ENCODE results near the gene COPB2. TPM values are rescaled to one million over a fixed set of nuclear protein-coding genes. Genes with fewer than 3 reads are reported as not detected.

The COPB2 gene
- total and polyA plus RNA-seq, 10 of the 15 experiments (the other 5 are each of a cell fraction or from before 2014, with no cell fraction given) = 51.3 to 143 (median 116) TPM

- TF ChIP-seq, protein P1, sequence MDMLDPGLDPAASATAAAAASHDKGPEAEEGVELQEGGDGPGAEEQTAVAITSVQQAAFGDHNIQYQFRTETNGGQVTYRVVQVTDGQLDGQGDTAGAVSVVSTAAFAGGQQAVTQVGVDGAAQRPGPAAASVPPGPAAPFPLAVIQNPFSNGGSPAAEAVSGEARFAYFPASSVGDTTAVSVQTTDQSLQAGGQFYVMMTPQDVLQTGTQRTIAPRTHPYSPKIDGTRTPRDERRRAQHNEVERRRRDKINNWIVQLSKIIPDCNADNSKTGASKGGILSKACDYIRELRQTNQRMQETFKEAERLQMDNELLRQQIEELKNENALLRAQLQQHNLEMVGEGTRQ (IDR thresholded peaks at IDR 0.05; ENCODE audit: borderline replicate concordance, low read depth, low read length) = no peak
- TF ChIP-seq ZSCAN29 (IDR thresholded peaks at IDR 0.05) (no peak), ZNF207 (IDR thresholded peaks at IDR 0.05; ENCODE audit: borderline replicate concordance) (no peak), RUNX3 (IDR thresholded peaks at IDR 0.05; ENCODE audit: low read length) (no peak), MTA3 (IDR thresholded peaks at IDR 0.05; ENCODE audit: borderline replicate concordance, low read length) (no peak)
Measured at GRCh38 chr3:139433089-139433488, 43.6 kb upstream of the COPB2 start (continued).

- ChIA-PET RAD21 (ENCODE audit: unreplicated experiment) (no interaction called here), SMC1A (ENCODE audit: uncharacterized antibody, unreplicated experiment) (no interaction called here), POLR2A (no interaction called here), CTCF (no interaction called here)
- no peaks in the 10 kb centered on the region for H4K20me1 ChIP-seq (ENCODE audit: control insufficient read depth, insufficient read depth)
- H3K9me3 ChIP-seq (replicated peaks; ENCODE audit: control insufficient read depth, insufficient read depth, low read length) = no peaks in the 10 kb centered on the region
- no peak overlapping the region for H3K4me2 ChIP-seq (ENCODE audit: control insufficient read depth, insufficient read depth)
- H3K79me2 ChIP-seq (ENCODE audit: control insufficient read depth, insufficient read depth, low read length) = no peaks in the 10 kb centered on the region
- H3K36me3 ChIP-seq (ENCODE audit: control insufficient read depth in 2 of 2, insufficient read depth in 2 of 2, low read length in 1 of 2) = no peaks in the 10 kb centered on the region
- DNase-seq (ENCODE audit: low read depth, low spot score) (no peak), FAIRE-seq (no peak), ATAC-seq (peak; percentile 46; the same call in 1 of the 3 replicates)
- no peak overlapping the region for H3K9ac ChIP-seq (ENCODE audit: control insufficient read depth, insufficient read depth, low read length)
- intact Hi-C loops (cut with micrococcal nuclease; ENCODE audit: unreplicated experiment) (no loop called here), in situ Hi-C loops (cut with MboI) (loop anchor here (25.0 kb wide), 1 partner anchor 1432 kb away; no protein-coding TSS in a partner anchor)
- no peak overlapping the region for H3K4me3 ChIP-seq
- H3K27me3 ChIP-seq (replicated peaks in 1 of 2; ENCODE audit: control insufficient read depth in 2 of 2, insufficient read depth in 2 of 2, low read length in 1 of 2) = no peaks in the 10 kb centered on the region
- H3K27ac ChIP-seq (ENCODE audit: control insufficient read depth, insufficient read depth) = no peak overlapping the region
- no peak overlapping the region for H2AFZ ChIP-seq (ENCODE audit: control insufficient read depth, low read depth, low read length)
- no peaks in the 10 kb centered on the region for H3K4me1 ChIP-seq (ENCODE audit: control insufficient read depth, insufficient read depth, low read length)
- BruUV-seq (replicated peaks) = no TSS peak
- no peak for TF ChIP-seq HDAC2 (IDR thresholded peaks at IDR 0.05)
- TF ChIP-seq CBX3 (IDR thresholded peaks at IDR 0.05; ENCODE audit: borderline replicate concordance, low read depth) = no peak
- no peak for TF ChIP-seq RCOR1 (conservative IDR thresholded peaks at IDR 0.05; ENCODE audit: low read depth, low read length)
- TF ChIP-seq CEBPZ (IDR thresholded peaks at IDR 0.05; ENCODE audit: low read depth, low read length) = no peak
- no peak for TF ChIP-seq BACH1 (IDR thresholded peaks at IDR 0.05; ENCODE audit: borderline replicate concordance)
- TF ChIP-seq RBBP5 (conservative IDR thresholded peaks at IDR 0.05) = no peak
- TF ChIP-seq TCF3 (IDR thresholded peaks at IDR 0.05; ENCODE audit: borderline replicate concordance, insufficient read depth, low read depth, low read length) = no peak
Measured at GRCh38 chr3:139430493-139430892, 41.0 kb upstream of the COPB2 start.
